ENCODE results near the gene CEMP1. TPM values are rescaled to one million over a fixed set of nuclear protein-coding genes. Genes with fewer than 3 reads are reported as not detected.
A peak's percentile ranks its signal among the peaks of the same experiment; 100 is the strongest.

CEMP1 gene
- total RNA-seq, 2 experiments from 2014 or later = 1.0 to 1.8 TPM

DNA sequence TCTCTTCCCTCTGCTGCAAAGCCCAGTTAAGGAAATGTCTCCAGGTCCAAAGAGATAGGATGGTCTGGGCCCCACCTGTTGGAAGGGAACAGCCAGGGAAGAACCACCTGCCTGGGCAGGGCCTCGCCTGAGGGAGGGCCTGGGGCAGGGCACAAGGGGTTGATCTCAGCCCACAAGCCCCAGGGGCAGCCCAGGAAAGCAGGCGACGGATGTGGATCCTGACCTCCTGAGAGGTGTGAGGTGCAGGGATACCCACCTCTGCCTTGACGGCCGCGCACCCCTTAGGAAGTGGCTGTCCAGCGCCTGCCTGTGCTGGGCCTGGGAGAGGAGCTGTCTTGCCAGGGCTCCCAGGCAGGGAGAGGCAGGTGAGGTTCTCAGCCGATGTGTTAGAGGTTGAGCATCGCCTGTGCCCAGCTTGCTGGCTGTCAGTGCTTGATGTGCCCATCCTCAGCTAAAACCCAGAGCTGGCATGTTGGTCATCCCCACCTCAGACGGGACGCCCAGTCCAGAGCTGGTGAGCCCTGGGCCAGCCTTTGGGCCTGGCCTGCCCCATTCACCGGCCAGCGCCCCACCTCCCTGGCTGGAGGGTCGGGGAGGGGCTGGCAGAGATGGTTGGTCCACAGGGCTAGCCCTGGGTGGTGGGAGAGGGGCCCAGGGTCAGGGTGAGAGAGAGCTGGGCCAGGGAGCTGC is 434 bp downstream of the CEMP1 start:
- Histone ChIP-seq H3K27me3 (ENCODE audit: control insufficient read depth in 1 of 2, insufficient read depth in 2 of 2, low read length in 2 of 2) (no peaks in the 10 kb centered on the region), H3K9me3 (ENCODE audit: control insufficient read depth in 1 of 2, insufficient read depth in 1 of 2, low read length in 2 of 2) (no peaks in the 10 kb centered on the region), H3K4me3 (ENCODE audit: low read length) (peak overlapping the region; percentile 94), H3K4me1 (ENCODE audit: insufficient read depth, low read length) (peaks cover 19% of the 10 kb centered on the region), H3K27ac (ENCODE audit: low read depth in 1 of 2, low read length in 2 of 2) (peak overlapping the region; percentile 89 to 94), H3K36me3 (ENCODE audit: insufficient read depth, low read length) (peaks cover 35% of the 10 kb centered on the region)
- Mint-ChIP-seq H3K4me1 (ENCODE audit: low read depth) (peaks cover 22% of the 10 kb centered on the region), H3K27ac (peak overlapping the region; percentile 98), H3K27me3 (peaks cover 8% of the 10 kb centered on the region), H3K9me3 (no peaks in the 10 kb centered on the region), H3K36me3 (ENCODE audit: low read depth) (peaks cover 49% of the 10 kb centered on the region), H3K4me3 (peak overlapping the region; percentile 95)
- intact Hi-C loops (cut with DNase I, micrococcal nuclease) = loop anchor here in 1 of 2 experiments (2.0 to 5.0 kb wide), 3 partner anchors 16 to 103 kb away; partner anchors contain the start of genes CCNF and TBC1D24
- ChIA-PET POLR2A (interaction anchor here (1.1 to 4.2 kb wide), 3 partner anchors 11 to 372 kb away, joined by 3 to 135 read pairs (median 66); partner anchors contain the start of genes AMDHD2 and ATP6V0C), CTCF (interaction anchor here (1.3 kb wide), 1 partner anchor 10 kb away, joined by 4 read pairs; the partner anchor contains the start of gene AMDHD2)
- no peak for TF ChIP-seq CTCF (IDR thresholded peaks at IDR 0.05)
- DNase-seq (peak in 2 of 14 experiments; percentile 35 to 45), ATAC-seq (ENCODE audit: poor library complexity) (no peak)

- H3K9me3 ChIP-seq (ENCODE audit: control insufficient read depth in 1 of 2, insufficient read depth in 1 of 2, low read length in 2 of 2) = no peaks in the 10 kb centered on the region
- Mint-ChIP-seq H3K27me3 (peaks cover 8% of the 10 kb centered on the region), H3K9me3 (no peaks in the 10 kb centered on the region), H3K4me3 (peak overlapping the region; percentile 84), H3K4me1 (ENCODE audit: low read depth) (peaks cover 22% of the 10 kb centered on the region), H3K36me3 (ENCODE audit: low read depth) (peaks cover 49% of the 10 kb centered on the region), H3K27ac (peak overlapping the region; percentile 82)
- H3K36me3 ChIP-seq (ENCODE audit: insufficient read depth, low read length) = peaks cover 36% of the 10 kb centered on the region
- ATAC-seq (ENCODE audit: poor library complexity) (no peak), DNase-seq (peak in 1 of 14 experiments; percentile 34)
- CTCF ChIA-PET = interaction anchor here (1.3 kb wide), 1 partner anchor 10 kb away, joined by 4 read pairs; the partner anchor contains the start of gene AMDHD2
- H3K4me1 ChIP-seq (ENCODE audit: insufficient read depth, low read length) = peaks cover 19% of the 10 kb centered on the region
- H3K27ac ChIP-seq (ENCODE audit: low read depth in 1 of 2, low read length in 2 of 2) = no peak overlapping the region
- intact Hi-C loops (cut with DNase I, micrococcal nuclease) = loop anchor here in 1 of 2 experiments (2.0 to 5.0 kb wide), 3 partner anchors 15 to 103 kb away; partner anchors contain the start of genes CCNF and TBC1D24
- no peaks in the 10 kb centered on the region for H3K27me3 ChIP-seq (ENCODE audit: control insufficient read depth in 1 of 2, insufficient read depth in 2 of 2, low read length in 2 of 2)
- H3K4me3 ChIP-seq (ENCODE audit: low read length) = no peak overlapping the region
- POLR2A ChIA-PET = interaction anchor here (1.1 to 4.2 kb wide), 3 partner anchors 11 to 373 kb away, joined by 3 to 135 read pairs (median 7); partner anchors contain the start of genes AMDHD2 and ATP6V0C
- no peak for TF ChIP-seq CTCF (IDR thresholded peaks at IDR 0.05)
Observed at GRCh38 chr16:2529961-2530628, 1.1 kb downstream of the CEMP1 start.

- peaks cover 57% of the 10 kb centered on the region for H3K36me3 Mint-ChIP-seq (ENCODE audit: low read depth)
- H3K9me3 ChIP-seq (ENCODE audit: control insufficient read depth in 1 of 2, insufficient read depth in 1 of 2, low read length in 2 of 2) = no peaks in the 10 kb centered on the region
- H3K27me3 Mint-ChIP-seq = peaks cover 8% of the 10 kb centered on the region
- TF ChIP-seq CTCF (IDR thresholded peaks at IDR 0.05) = no peak
- intact Hi-C loops (cut with DNase I, micrococcal nuclease) = no loop called here
- ChIA-PET POLR2A (interaction anchor here (0.8 to 4.2 kb wide), 3 partner anchors 10 to 15 kb away, joined by 3 to 135 read pairs (median 7); partner anchors contain the start of genes AMDHD2 and ATP6V0C), CTCF (no interaction called here)
- no peak overlapping the region for H3K27ac ChIP-seq (ENCODE audit: low read depth in 1 of 2, low read length in 2 of 2)
- no peak overlapping the region for H3K4me3 ChIP-seq (ENCODE audit: low read length)
- peaks cover 19% of the 10 kb centered on the region for H3K4me1 ChIP-seq (ENCODE audit: insufficient read depth, low read length)
- H3K36me3 ChIP-seq (ENCODE audit: insufficient read depth, low read length) = peaks cover 44% of the 10 kb centered on the region
- no peaks in the 10 kb centered on the region for H3K27me3 ChIP-seq (ENCODE audit: control insufficient read depth in 1 of 2, insufficient read depth in 2 of 2, low read length in 2 of 2)
- H3K4me1 Mint-ChIP-seq (ENCODE audit: low read depth) = peaks cover 25% of the 10 kb centered on the region
- no peaks in the 10 kb centered on the region for H3K9me3 Mint-ChIP-seq
- no peak for ATAC-seq (ENCODE audit: poor library complexity)
- H3K27ac Mint-ChIP-seq = peak overlapping the region; percentile 82
- peak overlapping the region; percentile 48 for H3K4me3 Mint-ChIP-seq
- peak in 1 of 14 experiments; percentile 43 for DNase-seq
Observed at GRCh38 chr16:2529061-2529931, 1.9 kb downstream of the CEMP1 start.
